ENCODE measurements around the gene GRAMD4. TPM values are rescaled to one million over a fixed set of nuclear protein-coding genes. Genes with fewer than 3 reads are reported as not detected.

Gene GRAMD4
- total and polyA plus RNA-seq, 7 donors: 11.3 to 39.3 (median 17.8) TPM

- H3K9me3 ChIP-seq: no peaks in the 10 kb centered on the region
- ATAC-seq: no peak
- 90 to 97% (median 97%) methylated on average over 12 of the region's 12 CpGs for WGBS, 3 donors
- H3K27ac ChIP-seq: no peak overlapping the region
- TF ChIP-seq CTCF (IDR thresholded peaks at IDR 0.05): no peak
- H3K36me3 ChIP-seq (ENCODE audit: insufficient read depth in 1 of 2, low read depth in 1 of 2): no peaks in the 10 kb centered on the region
- intact Hi-C loops (cut with DNase I): no loop called here
- H3K27me3 ChIP-seq (ENCODE audit: insufficient read depth in 3 of 3, low read length in 2 of 3): no peaks in the 10 kb centered on the region
- peaks cover 21% of the 10 kb centered on the region for H3K4me1 ChIP-seq
- peak in 1 of 2 donors; percentile 29 for DNase-seq
- H3K4me3 ChIP-seq: no peak overlapping the region
These were observed 33.6 kb upstream of the GRAMD4 start for GRCh38 chr22:46586531-46587011.

GRCh38 chr22:46587061-46587460 is 33.1 kb upstream of the GRAMD4 start:
- WGBS, 3 donors: 86 to 88% (median 86%) methylated on average over 9 of the region's 9 CpGs
- intact Hi-C loops (cut with DNase I): no loop called here

GRCh38 chr22:46587492-46588278 is 32.5 kb upstream of the GRAMD4 start:
- TF ChIP-seq CTCF (IDR thresholded peaks at IDR 0.05): no peak
- Histone ChIP-seq H3K36me3 (ENCODE audit: insufficient read depth in 1 of 2, low read depth in 1 of 2) (no peaks in the 10 kb centered on the region), H3K4me3 (no peak overlapping the region), H3K27ac (no peak overlapping the region), H3K9me3 (no peaks in the 10 kb centered on the region), H3K27me3 (ENCODE audit: insufficient read depth in 3 of 3, low read length in 2 of 3) (no peaks in the 10 kb centered on the region), H3K4me1 (peaks cover 17% of the 10 kb centered on the region)
- intact Hi-C loops (cut with DNase I): no loop called here
- no peak for ATAC-seq
- peak in 1 of 2 donors; percentile 70 for DNase-seq
- WGBS, 3 donors: 73 to 75% (median 73%) methylated on average over 18 to 21 of the region's 21 CpGs

More at GRCh38 chr22:46587061-46587460, 33.1 kb upstream of the GRAMD4 start:
- no peaks in the 10 kb centered on the region for H3K9me3 ChIP-seq
- DNase-seq: no peak
- no peak overlapping the region for H3K4me3 ChIP-seq
- H3K27me3 ChIP-seq (ENCODE audit: insufficient read depth in 3 of 3, low read length in 2 of 3): no peaks in the 10 kb centered on the region
- no peak for ATAC-seq
- H3K27ac ChIP-seq: no peak overlapping the region
- TF ChIP-seq CTCF (IDR thresholded peaks at IDR 0.05): no peak
- H3K4me1 ChIP-seq: peaks cover 18% of the 10 kb centered on the region
- no peaks in the 10 kb centered on the region for H3K36me3 ChIP-seq (ENCODE audit: insufficient read depth in 1 of 2, low read depth in 1 of 2)

- peak overlapping the region; percentile 30 for H3K27ac ChIP-seq
- no peak overlapping the region for H3K4me3 ChIP-seq
- no peaks in the 10 kb centered on the region for H3K27me3 ChIP-seq (ENCODE audit: insufficient read depth in 3 of 3, low read length in 2 of 3)
- 77 to 85% (median 78%) methylated on average over 29 of the region's 29 CpGs for WGBS, 3 donors
- H3K36me3 ChIP-seq (ENCODE audit: insufficient read depth in 1 of 2, low read depth in 1 of 2): no peaks in the 10 kb centered on the region
- peaks cover 17% of the 10 kb centered on the region for H3K4me1 ChIP-seq
- DNase-seq (peak in 1 of 2 donors; percentile 64), ATAC-seq (peak; percentile 54 to 65 (median 62))
- no peaks in the 10 kb centered on the region for H3K9me3 ChIP-seq
- TF ChIP-seq CTCF (IDR thresholded peaks at IDR 0.05): no peak
- intact Hi-C loops (cut with DNase I): no loop called here
These were observed 31.7 kb upstream of the GRAMD4 start for GRCh38 chr22:46588279-46589140.
